HCT116 (cell line): Measurements from ENCODE around the gene COX18. TPM values are rescaled to one million over a fixed set of nuclear protein-coding genes. Genes with fewer than 3 reads are reported as not detected.

Source experiments
- ATAC-seq: fragments of 200-7000 bp; cut with Tn5 transposase; 2 replicates; pipeline ENCODE4 v1.9.1; 2020; ENCODE audit warnings: mild to moderate bottlenecking, moderate library complexity
- BruUV-seq: library from RNA; stranded (reverse); fragments of 400-500 nt; replicated peaks from 2 replicates; lab custom pipeline; 2021; lab: Mats Ljungman, UMichigan
- CTCF ChIA-PET: fragments of 300-600 bp; sonication (Branson Sonifier 250); formaldehyde crosslinking; loops from one replicate; lab custom pipeline; 2021; ENCODE audit warnings: antibody characterized with exemption; lab: Charles Lee
- POLR2A ChIA-PET: fragments of 300-600, 350-600 bp; sonication (Branson Sonifier 250); formaldehyde crosslinking; loops from one replicate; lab custom pipeline; 2021; ENCODE audit warnings: antibody characterized with exemption; lab: Charles Lee
- RAD21 ChIA-PET, 2 experiments: fragments of 300-600 bp; sonication (Branson Sonifier 250); formaldehyde crosslinking; loops; one replicate each; lab custom pipeline; 2023; ENCODE audit warnings: low total read pairs in 2 of 2; ENCODE audit not compliant: uncharacterized antibody in 2 of 2, unreplicated experiment in 2 of 2, low non-redundant PET in 1 of 2; lab: Charles Lee
- DNase-seq: peaks from one replicate; pipeline ENCODE4 v3.0.0-alpha.2; 2010; ENCODE audit warnings: low read depth, low spot score
- H2AFZ ChIP-seq: fragments of 200-600 bp; shearing (Covaris generic), sonication (generic); 2 replicates; pipeline ENCODE4 v1.6.1; 2017; ENCODE audit warnings: low read depth, mixed run types, mixed read lengths, antibody characterized with exemption, low read length; ENCODE audit not compliant: poor library complexity, severe bottlenecking
- H3K27ac ChIP-seq: 2 replicates; pipeline ENCODE4 v1.5.1; 2012; ENCODE audit warnings: low read depth, low read length
- H3K27me3 ChIP-seq: fragments of 200-600 bp; sonication (generic); 2 replicates; pipeline ENCODE4 v1.6.1; 2016; ENCODE audit warnings: mixed run types, low read length, mixed read lengths; ENCODE audit not compliant: insufficient read depth
- H3K36me3 ChIP-seq, 2 experiments: fragments of 200-500 bp in 1 of 2; fragments of 200-600 bp in 1 of 2; sonication (Bioruptor generic) in 1 of 2; sonication (generic) in 1 of 2; 2 replicates each; pipeline versions ENCODE4 v1.5.1 to v1.6.1; 2014 to 2016; ENCODE audit warnings: low read length in 2 of 2, inconsistent platforms in 1 of 2, mixed read lengths in 1 of 2, mixed run types in 1 of 2; ENCODE audit not compliant: insufficient read depth in 2 of 2, control insufficient read depth in 1 of 2
- H3K4me1 ChIP-seq, 2 experiments: fragments of 200-600 bp in 1 of 2; sonication (generic) in 1 of 2; 2 replicates each; pipeline versions ENCODE4 v1.5.1 to v1.6.1; 2012 to 2017; ENCODE audit warnings: low read length in 2 of 2, inconsistent platforms in 1 of 2, mild to moderate bottlenecking in 1 of 2, mixed read lengths in 1 of 2, mixed run types in 1 of 2, moderate library complexity in 1 of 2; ENCODE audit not compliant: insufficient read depth in 2 of 2, control insufficient read depth in 1 of 2
- H3K4me2 ChIP-seq: fragments of 200-600 bp; sonication (generic); 2 replicates; pipeline ENCODE4 v1.6.1; 2017; ENCODE audit warnings: mixed run types, low read length, mixed read lengths
- H3K4me3 ChIP-seq, 2 experiments: fragments of 200-600 bp in 1 of 2; sonication (generic) in 1 of 2; replicated peaks in 1 of 2; 2 replicates each; pipeline ENCODE4 v1.5.1; 2011 to 2016; ENCODE audit warnings: low read length in 2 of 2, control low read depth in 1 of 2, low read depth in 1 of 2, mild to moderate bottlenecking in 1 of 2, mixed read lengths in 1 of 2, mixed run types in 1 of 2
- H3K79me2 ChIP-seq: fragments of 200-600 bp; sonication (generic); 2 replicates; pipeline ENCODE4 v1.6.1; 2017; ENCODE audit warnings: mild to moderate bottlenecking, mixed run types, low read length, moderate library complexity, mixed read lengths; ENCODE audit not compliant: insufficient read depth
- H3K9ac ChIP-seq: fragments of 200-600 bp; sonication (generic); 2 replicates; pipeline ENCODE4 v1.6.1; 2016; ENCODE audit warnings: low read length, mixed read lengths
- H3K9me2 ChIP-seq: fragments of 200-600 bp; sonication (generic), shearing (Covaris generic); 2 replicates; pipeline ENCODE4 v1.6.1; 2017; ENCODE audit warnings: mixed run types, mild to moderate bottlenecking, moderate library complexity; ENCODE audit not compliant: insufficient read depth
- H3K9me3 ChIP-seq, 2 experiments: fragments of 200-500 bp in 1 of 2; fragments of 200-600 bp in 1 of 2; sonication (Bioruptor generic) in 1 of 2; sonication (generic) in 1 of 2; 2 replicates each; pipeline ENCODE4 v1.6.1; 2014 to 2017; ENCODE audit warnings: low read length in 2 of 2, mixed read lengths in 2 of 2, inconsistent platforms in 1 of 2, low read depth in 1 of 2, mild to moderate bottlenecking in 1 of 2, mixed run types in 1 of 2, moderate library complexity in 1 of 2; ENCODE audit not compliant: control insufficient read depth in 1 of 2, insufficient read depth in 1 of 2
- H4K20me1 ChIP-seq: fragments of 200-600 bp; sonication (generic), shearing (Covaris generic); 2 replicates; pipeline ENCODE4 v1.6.1; 2017; ENCODE audit warnings: mixed run types, mild to moderate bottlenecking, moderate library complexity; ENCODE audit not compliant: insufficient read depth
- CEBPB ChIP-seq: IDR thresholded peaks from 2 replicates; pipeline ENCODE4 v1.6.1; 2012; ENCODE audit warnings: low read depth
- EGR1 ChIP-seq: IDR thresholded peaks from 2 replicates; pipeline ENCODE4 v1.6.1; 2012; ENCODE audit warnings: low read depth
- ELF1 ChIP-seq: IDR thresholded peaks from 2 replicates; pipeline ENCODE4 v1.6.1; 2012; ENCODE audit warnings: low read depth, borderline replicate concordance
- FOSL1 ChIP-seq: IDR thresholded peaks from 2 replicates; pipeline ENCODE4 v1.6.1; 2012; ENCODE audit warnings: low read depth
- POLR2AphosphoS5 ChIP-seq: IDR thresholded peaks from 2 replicates; pipeline ENCODE4 v1.6.1; 2011; ENCODE audit warnings: mild to moderate bottlenecking, low read depth, low read length, moderate library complexity
- SP1 ChIP-seq: IDR thresholded peaks from 2 replicates; pipeline ENCODE4 v1.6.1; 2012; ENCODE audit warnings: low read depth
- TCF7L2 ChIP-seq: IDR thresholded peaks from 2 replicates; pipeline ENCODE4 v1.7.0; 2011; ENCODE audit warnings: borderline replicate concordance, inconsistent platforms; ENCODE audit not compliant: insufficient read depth, insufficient read length; ENCODE audit errors: extremely low read depth
- YY1 ChIP-seq: IDR thresholded peaks from 2 replicates; pipeline ENCODE4 v1.6.1; 2011; ENCODE audit warnings: low read length, low read depth, moderate library complexity, mild to moderate bottlenecking; ENCODE audit not compliant: insufficient replicate concordance; ENCODE audit errors: extremely low read depth
- ZFX ChIP-seq: fragments of 450-650 bp; IDR thresholded peaks from 2 replicates; pipeline ENCODE4 v1.6.1; 2017
- ZNF274 ChIP-seq: fragments of 200-500 bp; sonication (Bioruptor generic); IDR thresholded peaks from 2 replicates; pipeline ENCODE4 v1.6.1; 2014; ENCODE audit warnings: mild to moderate bottlenecking, low read depth, low read length, inconsistent platforms
- intact Hi-C: fragments of 100-400 bp; cut with micrococcal nuclease; formaldehyde crosslinking; loops from 2 replicates; pipeline ENCODE4 v1.10.0; 2022
- total RNA-seq: library from RNA; stranded (reverse); gene quantifications from one replicate; pipeline ENCODE4 v1.2.1, GENCODE V29; 2021; ENCODE audit not compliant: unreplicated experiment
- TF ChIP-seq, protein P1 (sequence below), 3 experiments: fragments of 200-600 bp in 1 of 3; sonication (generic) in 1 of 3; IDR thresholded peaks in 2 of 3; conservative IDR thresholded peaks in 1 of 3; 2 replicates each; pipeline ENCODE4 v1.5.1; 2012 to 2017; ENCODE audit warnings: low read depth in 2 of 3, low read length in 2 of 3, antibody characterized with exemption in 1 of 3, borderline replicate concordance in 1 of 3, control low read depth in 1 of 3, mild to moderate bottlenecking in 1 of 3, mixed read lengths in 1 of 3, mixed run types in 1 of 3, moderate library complexity in 1 of 3; ENCODE audit not compliant: insufficient read depth in 1 of 3
- TF ChIP-seq, protein P2 (sequence below): IDR thresholded peaks from 2 replicates; pipeline ENCODE4 v1.6.1; 2012
- TF ChIP-seq, protein P3 (sequence below): IDR thresholded peaks from 2 replicates; pipeline ENCODE4 v1.6.1; 2011; ENCODE audit warnings: mild to moderate bottlenecking, low read length, moderate library complexity; ENCODE audit not compliant: insufficient replicate concordance; ENCODE audit errors: extremely low read depth

Gene COX18
- total RNA-seq, 1 experiment from 2014 or later = 12.5 TPM

DNA sequence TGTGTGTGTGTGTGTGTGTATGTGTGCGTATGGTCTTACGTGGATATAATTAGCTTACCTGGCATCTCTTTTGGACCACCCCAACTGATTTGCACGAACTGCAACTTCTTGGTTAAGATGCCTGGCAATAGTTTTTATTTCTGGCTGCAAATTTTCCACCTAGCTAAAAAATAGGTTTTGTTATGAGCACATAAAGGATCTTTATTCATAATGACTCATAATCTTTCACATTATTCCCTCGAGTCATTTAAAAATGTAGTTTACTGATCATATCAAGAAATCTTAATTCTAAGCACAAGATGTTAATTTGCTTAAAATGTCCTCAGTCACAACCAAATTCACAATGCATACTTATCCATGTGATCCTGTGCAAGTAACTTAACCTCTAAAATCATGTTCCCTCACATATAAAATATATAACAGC is 1.5 kb downstream of the COX18 start (continued):
- TF ChIP-seq, protein P1, sequence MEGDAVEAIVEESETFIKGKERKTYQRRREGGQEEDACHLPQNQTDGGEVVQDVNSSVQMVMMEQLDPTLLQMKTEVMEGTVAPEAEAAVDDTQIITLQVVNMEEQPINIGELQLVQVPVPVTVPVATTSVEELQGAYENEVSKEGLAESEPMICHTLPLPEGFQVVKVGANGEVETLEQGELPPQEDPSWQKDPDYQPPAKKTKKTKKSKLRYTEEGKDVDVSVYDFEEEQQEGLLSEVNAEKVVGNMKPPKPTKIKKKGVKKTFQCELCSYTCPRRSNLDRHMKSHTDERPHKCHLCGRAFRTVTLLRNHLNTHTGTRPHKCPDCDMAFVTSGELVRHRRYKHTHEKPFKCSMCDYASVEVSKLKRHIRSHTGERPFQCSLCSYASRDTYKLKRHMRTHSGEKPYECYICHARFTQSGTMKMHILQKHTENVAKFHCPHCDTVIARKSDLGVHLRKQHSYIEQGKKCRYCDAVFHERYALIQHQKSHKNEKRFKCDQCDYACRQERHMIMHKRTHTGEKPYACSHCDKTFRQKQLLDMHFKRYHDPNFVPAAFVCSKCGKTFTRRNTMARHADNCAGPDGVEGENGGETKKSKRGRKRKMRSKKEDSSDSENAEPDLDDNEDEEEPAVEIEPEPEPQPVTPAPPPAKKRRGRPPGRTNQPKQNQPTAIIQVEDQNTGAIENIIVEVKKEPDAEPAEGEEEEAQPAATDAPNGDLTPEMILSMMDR (IDR thresholded peaks at IDR 0.05 in 2 of 3, conservative IDR thresholded peaks at IDR 0.05 in 1 of 3; ENCODE audit: borderline replicate concordance in 1 of 3, insufficient read depth in 1 of 3, low read depth in 2 of 3, low read length in 2 of 3) = no peak
- TF ChIP-seq TCF7L2 (no peak), SP1 (no peak), ELF1 (no peak), ZNF274 (no peak), ZFX (no peak), YY1 (no peak), POLR2AphosphoS5 (no peak), CEBPB (no peak), FOSL1 (no peak)
- TF ChIP-seq, protein P2, sequence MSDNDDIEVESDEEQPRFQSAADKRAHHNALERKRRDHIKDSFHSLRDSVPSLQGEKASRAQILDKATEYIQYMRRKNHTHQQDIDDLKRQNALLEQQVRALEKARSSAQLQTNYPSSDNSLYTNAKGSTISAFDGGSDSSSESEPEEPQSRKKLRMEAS = no peak

DNA sequence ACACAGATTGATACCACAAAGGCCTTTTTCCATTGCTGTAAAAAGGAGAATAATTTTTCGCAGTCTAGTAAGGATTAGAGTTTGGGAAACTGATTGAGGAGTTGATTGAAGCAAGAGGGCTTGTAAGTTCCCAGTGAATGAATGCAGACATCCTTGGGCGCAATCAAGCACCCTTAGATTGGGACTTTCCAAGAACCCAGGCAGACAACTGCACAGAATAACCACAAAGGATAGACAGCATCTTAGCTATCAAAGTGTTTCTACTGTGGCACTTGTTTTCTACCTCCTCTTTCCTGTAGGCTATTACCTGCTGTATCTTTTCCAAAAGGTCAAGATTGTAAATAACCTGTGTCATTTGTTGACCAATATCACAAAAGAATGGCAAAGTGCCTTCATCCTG is 2.6 kb downstream of the COX18 start:
- no peak overlapping the region for H3K4me3 ChIP-seq
- no peaks in the 10 kb centered on the region for H3K9me3 ChIP-seq
- H4K20me1 ChIP-seq = no peaks in the 10 kb centered on the region
- CTCF ChIA-PET = no interaction called here
- ATAC-seq = no peak
- H2AFZ ChIP-seq = no peak overlapping the region
- no peaks in the 10 kb centered on the region for H3K36me3 ChIP-seq
- no peak overlapping the region for H3K9ac ChIP-seq
- H3K27ac ChIP-seq = no peak overlapping the region
- BruUV-seq = no TSS peak
- H3K4me2 ChIP-seq = no peak overlapping the region
- H3K9me2 ChIP-seq = no peaks in the 10 kb centered on the region
- TF ChIP-seq ZNF274 (no peak), EGR1 (no peak), POLR2AphosphoS5 (no peak)
- TF ChIP-seq, protein P3, sequence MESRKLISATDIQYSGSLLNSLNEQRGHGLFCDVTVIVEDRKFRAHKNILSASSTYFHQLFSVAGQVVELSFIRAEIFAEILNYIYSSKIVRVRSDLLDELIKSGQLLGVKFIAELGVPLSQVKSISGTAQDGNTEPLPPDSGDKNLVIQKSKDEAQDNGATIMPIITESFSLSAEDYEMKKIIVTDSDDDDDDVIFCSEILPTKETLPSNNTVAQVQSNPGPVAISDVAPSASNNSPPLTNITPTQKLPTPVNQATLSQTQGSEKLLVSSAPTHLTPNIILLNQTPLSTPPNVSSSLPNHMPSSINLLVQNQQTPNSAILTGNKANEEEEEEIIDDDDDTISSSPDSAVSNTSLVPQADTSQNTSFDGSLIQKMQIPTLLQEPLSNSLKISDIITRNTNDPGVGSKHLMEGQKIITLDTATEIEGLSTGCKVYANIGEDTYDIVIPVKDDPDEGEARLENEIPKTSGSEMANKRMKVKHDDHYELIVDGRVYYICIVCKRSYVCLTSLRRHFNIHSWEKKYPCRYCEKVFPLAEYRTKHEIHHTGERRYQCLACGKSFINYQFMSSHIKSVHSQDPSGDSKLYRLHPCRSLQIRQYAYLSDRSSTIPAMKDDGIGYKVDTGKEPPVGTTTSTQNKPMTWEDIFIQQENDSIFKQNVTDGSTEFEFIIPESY = no peak
- TF ChIP-seq, protein P1 (IDR thresholded peaks at IDR 0.05 in 2 of 3, conservative IDR thresholded peaks at IDR 0.05 in 1 of 3; ENCODE audit: borderline replicate concordance in 1 of 3, insufficient read depth in 1 of 3, low read depth in 2 of 3, low read length in 2 of 3) = no peak
- DNase-seq = no peak
- peaks cover 4 to 15% of the 10 kb centered on the region in 2 experiments; a peak in 3 of 4 replicates for H3K4me1 ChIP-seq
- peaks cover 13% of the 10 kb centered on the region for H3K79me2 ChIP-seq
- intact Hi-C loops = no loop called here
- H3K27me3 ChIP-seq = no peaks in the 10 kb centered on the region
- RAD21 ChIA-PET = no interaction called here
- POLR2A ChIA-PET = no interaction called here
